Thoracic aorta endothelial cell (primary cell): ENCODE data around the gene SERPINA3. TPM values are rescaled to one million over a fixed set of nuclear protein-coding genes. Genes with fewer than 3 reads are reported as not detected.

Experiments used
- total RNA-seq: library from RNA; depleted of rRNA; stranded (reverse); fragments of >200 nt; gene quantifications from 2 replicates; pipeline ENCODE4 v1.2.3, GENCODE V29; 2012

The SERPINA3 gene
- 0.40 TPM in 1 of 2 replicates, not detected in the other for total RNA-seq

GRCh38 chr14:94612174-94612573 is at the start of gene SERPINA3:
SERPINA3 (plus strand) TSS chr14:94612391; CDS start chr14:94614442, 2,051 bp downstream.

GRCh38 chr14:94581127-94581999 is 30.8 kb upstream of the SERPINA3 start, which contains the start of gene SERPINA5:
SERPINA5 (plus strand) TSS chr14:94581426; CDS start chr14:94587363, 5,937 bp downstream.

Other genes with a start within 250 kb of the SERPINA3 start
- not detected in 2 replicates for gene SERPINA2, start 245.7 kb upstream of the SERPINA3 start, total RNA-seq
- gene SERPINA1, start 223.8 kb upstream of the SERPINA3 start, total RNA-seq = 0.13 TPM in 1 of 2 replicates, not detected in the other
- not detected in 2 replicates for gene SERPINA11, start 159.6 kb upstream of the SERPINA3 start, total RNA-seq
- not detected in 2 replicates for gene SERPINA9, start 136.2 kb upstream of the SERPINA3 start, total RNA-seq
- not detected in 2 replicates for gene SERPINA12, start 102.9 kb upstream of the SERPINA3 start, total RNA-seq
- not detected in 2 replicates for gene SERPINA4, start 50.9 kb upstream of the SERPINA3 start, total RNA-seq
- 0.53 TPM in 1 of 2 replicates, not detected in the other for gene SERPINA5, start 31.0 kb upstream of the SERPINA3 start, total RNA-seq
- gene GSC, start 157.7 kb downstream of the SERPINA3 start, total RNA-seq = not detected in 2 replicates